Muscle of leg (tissue), 11 donors: ENCODE results near the gene PHACTR1. TPM values are rescaled to one million over a fixed set of nuclear protein-coding genes. Genes with fewer than 3 reads are reported as not detected.

ENCODE experiments used
- DNase-seq: peaks from one replicate; pipeline ENCODE4 v3.0.0; 2013
- H3K27ac ChIP-seq: one replicate; pipeline ENCODE4 v1.5.1; 2013; ENCODE audit warnings: mild to moderate bottlenecking, low read length, control low read depth
- H3K27me3 ChIP-seq: one replicate; pipeline ENCODE4 v1.6.1; 2013; ENCODE audit warnings: low read length; ENCODE audit not compliant: control insufficient read depth, insufficient read depth
- H3K36me3 ChIP-seq: one replicate; pipeline ENCODE4 v1.6.1; 2013; ENCODE audit warnings: low read length; ENCODE audit not compliant: control insufficient read depth, insufficient read depth
- H3K4me1 ChIP-seq: one replicate; pipeline ENCODE4 v1.6.1; 2013; ENCODE audit warnings: low read length; ENCODE audit not compliant: control insufficient read depth, insufficient read depth
- H3K4me3 ChIP-seq: one replicate; pipeline ENCODE4 v1.5.1; 2013; ENCODE audit warnings: low read length, control low read depth
- H3K9me3 ChIP-seq: replicated peaks from 2 replicates; pipeline ENCODE4 v1.6.1; 2013; ENCODE audit warnings: low read depth, low read length; ENCODE audit not compliant: control insufficient read depth
- WGBS: methylation state at CpG from one replicate; pipeline ENCODE4 v1.1.5; 2013; ENCODE audit warnings: missing lambda C conversion rate; ENCODE audit not compliant: insufficient coverage; 5-methylcytosine and 5-hydroxymethylcytosine counted together
- polyA plus RNA-seq, 8 donors: library from polyadenylated mRNA; unstranded; fragments of 120-200 nt; gene quantifications; one replicate each; pipeline versions ENCODE4 v1.2.1 to v1.2.3, GENCODE V29; 2013; ENCODE audit warnings: inconsistent platforms in 1 of 8, low replicate concordance in 1 of 8; ENCODE audit not compliant: insufficient read length in 8 of 8, insufficient read depth in 1 of 8
- total RNA-seq: library from RNA; stranded (reverse); fragments of 120-200 nt; gene quantifications from one replicate; pipeline ENCODE4 v1.2.4, GENCODE V29; 2013

Gene PHACTR1
- total and polyA plus RNA-seq, 9 donors: 3.8 to 9.4 (median 4.6) TPM

DNA sequence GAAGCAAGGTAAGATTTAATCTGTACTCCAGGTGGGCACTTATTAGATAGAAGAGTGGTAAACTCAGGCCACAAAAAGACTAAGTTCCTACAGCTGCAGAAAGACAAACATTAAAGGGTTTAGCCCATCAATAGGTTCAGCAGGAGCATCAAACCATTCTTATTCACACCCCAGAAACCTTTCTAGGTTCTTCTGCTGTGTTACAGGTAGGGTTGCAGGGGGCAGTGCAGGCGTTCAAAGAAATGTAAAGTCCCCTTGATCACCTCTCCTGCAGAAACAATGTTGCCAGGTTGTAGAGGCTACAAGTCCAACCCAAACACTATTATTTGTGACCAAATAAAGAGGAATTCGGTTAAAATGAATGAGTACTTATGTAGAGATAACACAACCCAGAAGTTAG, 31.8 kb downstream of the PHACTR1 start:
- Histone ChIP-seq H3K27me3 (peaks cover 23% of the 10 kb centered on the region), H3K4me1 (no peaks in the 10 kb centered on the region), H3K36me3 (no peaks in the 10 kb centered on the region), H3K27ac (no peak overlapping the region), H3K9me3 (no peaks in the 10 kb centered on the region), H3K4me3 (no peak overlapping the region)
- DNase-seq: no peak
- WGBS: no CpG with 5 or more reads among the region's 2 CpGs

GRCh38 chr6:12748815-12749521, 32.4 kb downstream of the PHACTR1 start:
- no peak overlapping the region for H3K27ac ChIP-seq
- 1% methylated on average over 20 of the region's 23 CpGs for WGBS
- no peak overlapping the region for H3K4me3 ChIP-seq
- no peak for DNase-seq
- H3K27me3 ChIP-seq: peaks cover 23% of the 10 kb centered on the region
- H3K9me3 ChIP-seq: no peaks in the 10 kb centered on the region
- H3K36me3 ChIP-seq: no peaks in the 10 kb centered on the region
- H3K4me1 ChIP-seq: no peaks in the 10 kb centered on the region

DNA sequence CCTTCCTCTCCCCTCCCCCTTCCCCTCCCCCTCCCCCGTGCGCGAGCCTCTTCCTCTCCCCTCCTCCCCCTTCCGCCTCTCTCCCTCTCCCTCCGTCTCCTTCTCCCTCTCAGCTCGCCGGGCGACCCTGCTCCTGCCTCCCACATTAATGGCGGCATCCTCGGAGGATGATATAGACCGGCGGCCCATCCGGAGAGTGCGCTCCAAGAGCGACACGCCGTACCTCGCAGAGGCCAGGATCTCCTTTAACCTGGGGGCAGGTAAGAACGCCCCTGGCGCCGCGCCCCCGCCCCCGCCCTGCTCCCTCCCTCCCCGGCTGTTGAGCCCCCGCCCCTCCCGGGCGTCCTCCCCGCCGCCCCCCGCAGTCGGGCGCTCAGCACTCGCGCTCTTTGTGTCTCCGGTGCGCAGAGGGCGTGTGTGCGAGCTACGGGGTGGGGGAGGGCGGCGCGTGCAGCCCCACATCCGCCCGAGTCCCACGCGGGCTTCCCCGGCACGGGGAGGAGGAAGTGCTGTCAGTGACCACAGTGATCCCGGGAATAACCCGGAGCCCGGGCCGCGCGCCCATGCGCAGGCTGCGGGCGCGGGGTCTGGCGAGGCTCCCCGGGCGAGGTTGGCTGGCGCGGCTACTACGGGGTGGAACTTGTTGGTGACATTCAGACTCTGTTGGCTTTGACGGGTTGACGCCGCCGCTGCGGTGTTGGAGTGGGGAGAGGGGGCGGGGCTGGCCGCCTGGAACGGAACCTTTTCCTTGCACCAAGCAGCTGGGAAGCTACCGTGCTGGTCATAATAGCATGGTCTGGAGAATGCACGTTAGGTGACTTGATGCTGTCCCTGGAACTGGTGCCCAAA, 33.2 kb downstream of the PHACTR1 start:
- DNase-seq: no peak
- WGBS: under 1% methylated on average over 55 of the region's 75 CpGs
- Histone ChIP-seq H3K36me3 (no peaks in the 10 kb centered on the region), H3K27me3 (peaks cover 23% of the 10 kb centered on the region), H3K9me3 (no peaks in the 10 kb centered on the region), H3K4me3 (no peak overlapping the region), H3K4me1 (no peaks in the 10 kb centered on the region), H3K27ac (no peak overlapping the region)

- WGBS: 14% methylated on average over 2 of the region's 4 CpGs
- Histone ChIP-seq H3K4me3 (no peak overlapping the region), H3K27me3 (peaks cover 23% of the 10 kb centered on the region), H3K9me3 (no peaks in the 10 kb centered on the region), H3K27ac (no peak overlapping the region), H3K36me3 (no peaks in the 10 kb centered on the region), H3K4me1 (no peaks in the 10 kb centered on the region)
- DNase-seq: no peak
Measured at GRCh38 chr6:12750416-12750815, 33.8 kb downstream of the PHACTR1 start.

DNA sequence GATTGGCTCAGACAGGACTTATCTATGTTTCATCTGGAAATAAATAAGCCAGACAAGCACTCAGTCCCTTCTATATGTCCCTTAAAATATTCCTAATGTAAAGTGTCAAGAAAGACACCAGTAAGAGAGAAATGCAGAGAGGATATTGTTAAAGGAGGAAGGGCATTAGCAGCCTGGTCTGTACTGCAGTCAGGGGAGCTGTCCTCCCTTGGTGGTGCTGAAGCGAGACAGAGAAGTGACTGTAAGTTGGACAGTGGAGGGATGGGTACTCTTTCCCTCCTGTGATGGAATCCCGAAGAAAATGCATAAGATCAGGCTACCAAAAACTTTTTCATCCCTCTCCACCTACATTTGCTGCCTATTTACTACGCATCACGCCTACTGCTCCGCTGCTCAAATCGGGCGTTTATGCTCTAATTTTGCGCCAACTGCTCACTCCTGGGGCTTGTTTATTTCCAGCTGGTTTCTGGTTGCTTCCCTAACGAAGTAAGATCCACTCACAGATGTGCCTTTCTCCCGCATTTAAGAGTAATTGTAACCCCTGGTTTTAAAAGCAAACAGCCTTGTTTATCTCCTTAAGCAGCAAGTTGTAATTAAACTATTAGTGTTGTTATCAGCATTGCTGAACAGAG, 35.2 kb downstream of the PHACTR1 start:
- H3K27ac ChIP-seq: no peak overlapping the region
- no peaks in the 10 kb centered on the region for H3K36me3 ChIP-seq
- H3K9me3 ChIP-seq: no peaks in the 10 kb centered on the region
- peaks cover 23% of the 10 kb centered on the region for H3K27me3 ChIP-seq
- peak; percentile 76 for DNase-seq
- 24% methylated on average over 7 of the region's 10 CpGs for WGBS
- no peak overlapping the region for H3K4me3 ChIP-seq
- H3K4me1 ChIP-seq: no peaks in the 10 kb centered on the region

GRCh38 chr6:12753036-12753435, 36.5 kb downstream of the PHACTR1 start:
- Histone ChIP-seq H3K9me3 (no peaks in the 10 kb centered on the region), H3K4me3 (no peak overlapping the region), H3K27me3 (peaks cover 21% of the 10 kb centered on the region), H3K4me1 (no peaks in the 10 kb centered on the region), H3K27ac (no peak overlapping the region), H3K36me3 (no peaks in the 10 kb centered on the region)
- DNase-seq: no peak
- no CpG with 5 or more reads among the region's 2 CpGs for WGBS

DNA sequence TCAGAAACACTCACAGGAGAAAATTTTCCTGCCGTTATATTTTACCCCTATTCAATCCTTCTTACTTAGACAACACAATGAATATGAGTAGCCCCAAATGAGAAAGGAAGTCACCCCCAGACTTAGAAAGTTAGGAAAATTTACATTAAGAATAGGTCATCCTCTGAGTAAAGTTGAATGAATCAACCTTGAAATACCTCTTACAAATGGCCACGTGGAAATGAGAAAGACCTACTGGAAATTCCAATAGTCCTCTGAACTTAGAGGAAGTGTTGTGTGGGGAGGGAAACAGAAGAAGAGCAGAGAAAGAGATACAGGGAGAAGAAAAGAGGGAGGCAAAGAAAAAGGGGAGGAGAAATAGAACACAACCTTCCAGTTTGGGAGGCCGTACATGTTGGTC, 43.7 kb downstream of the PHACTR1 start:
- H3K4me1 ChIP-seq: no peaks in the 10 kb centered on the region
- no peak overlapping the region for H3K27ac ChIP-seq
- H3K36me3 ChIP-seq: no peaks in the 10 kb centered on the region
- no peak for DNase-seq
- H3K27me3 ChIP-seq: no peaks in the 10 kb centered on the region
- H3K9me3 ChIP-seq: no peaks in the 10 kb centered on the region
- 75% methylated on average over 1 of the region's 3 CpGs for WGBS
- no peak overlapping the region for H3K4me3 ChIP-seq

- Histone ChIP-seq H3K4me3 (no peak overlapping the region), H3K9me3 (no peaks in the 10 kb centered on the region), H3K27ac (no peak overlapping the region), H3K27me3 (no peaks in the 10 kb centered on the region), H3K4me1 (no peaks in the 10 kb centered on the region), H3K36me3 (no peaks in the 10 kb centered on the region)
- DNase-seq: no peak
- WGBS: 82% methylated on average over 1 of the region's 3 CpGs
Measured at GRCh38 chr6:12760911-12761310, 44.3 kb downstream of the PHACTR1 start.

DNA sequence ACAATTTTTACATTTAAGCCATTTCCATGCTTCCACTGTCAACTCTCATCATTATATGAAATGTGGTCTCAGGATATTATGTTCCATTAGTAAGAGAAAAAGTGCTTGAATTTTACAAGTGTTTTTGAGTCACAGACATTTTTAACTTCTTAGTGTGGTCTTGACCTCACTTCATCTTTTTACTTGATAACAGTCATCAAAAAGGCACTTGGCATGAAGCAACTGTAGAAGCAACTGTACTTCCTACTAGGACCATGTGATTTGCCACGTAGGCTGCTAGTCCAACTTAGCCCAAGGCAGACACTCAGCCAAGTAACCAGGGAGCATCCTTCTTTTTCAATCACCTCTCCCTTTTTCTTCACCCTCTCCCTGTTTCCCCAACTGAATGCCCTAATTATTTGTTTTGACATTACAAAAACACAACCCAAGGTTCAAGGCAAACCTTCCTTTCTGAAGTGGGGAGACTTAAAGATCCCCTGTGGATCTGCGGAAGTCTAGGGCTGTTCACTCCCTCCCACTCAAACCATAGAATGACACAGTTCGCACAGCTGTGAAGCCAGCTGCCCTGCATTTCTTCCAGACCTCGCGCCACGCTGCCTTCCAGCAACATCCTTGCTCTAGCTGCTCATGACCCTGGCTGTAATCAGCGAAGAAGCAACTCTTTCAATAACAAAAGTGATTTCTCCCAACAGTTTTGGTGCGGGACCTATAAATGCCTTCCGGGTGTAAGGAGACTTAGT, 45.0 kb downstream of the PHACTR1 start:
- no peak overlapping the region for H3K27ac ChIP-seq
- H3K9me3 ChIP-seq: no peaks in the 10 kb centered on the region
- no peaks in the 10 kb centered on the region for H3K36me3 ChIP-seq
- H3K4me3 ChIP-seq: no peak overlapping the region
- H3K27me3 ChIP-seq: no peaks in the 10 kb centered on the region
- WGBS: 26% methylated on average over 5 of the region's 9 CpGs
- no peaks in the 10 kb centered on the region for H3K4me1 ChIP-seq
- no peak for DNase-seq
